Measurements from ENCODE around the gene CAPN15. TPM values are rescaled to one million over a fixed set of nuclear protein-coding genes. Genes with fewer than 3 reads are reported as not detected.
"Not testable (repeated sequence)": the region's sequence is repeated elsewhere in the genome, so short reads cannot be mapped to it uniquely, and the experiment has no call there.

CAPN15 gene
- polyA plus RNA-seq, 10 donors, result 14.3 to 30.0 (median 24.0) TPM

GRCh38 chr16:505479-506245 lies 21.9 kb upstream of the CAPN15 start:
- DNase-seq, result no peak

DNA sequence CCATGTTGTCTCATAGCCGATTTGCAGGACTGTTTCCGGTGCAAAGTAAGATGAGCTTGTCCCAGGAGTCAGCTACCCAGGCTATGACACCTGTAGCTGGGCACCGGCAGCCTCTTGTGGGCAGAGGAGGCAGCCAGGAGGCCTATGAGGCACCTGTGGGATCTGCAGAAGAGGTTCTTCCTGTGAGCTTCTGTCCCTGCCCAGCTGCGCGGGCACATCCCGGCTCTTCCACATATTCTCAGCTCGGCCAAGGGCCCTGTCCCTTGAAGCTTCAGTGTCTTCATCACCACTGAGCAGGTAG lies 21.3 kb upstream of the CAPN15 start:
- no peak for DNase-seq

DNA sequence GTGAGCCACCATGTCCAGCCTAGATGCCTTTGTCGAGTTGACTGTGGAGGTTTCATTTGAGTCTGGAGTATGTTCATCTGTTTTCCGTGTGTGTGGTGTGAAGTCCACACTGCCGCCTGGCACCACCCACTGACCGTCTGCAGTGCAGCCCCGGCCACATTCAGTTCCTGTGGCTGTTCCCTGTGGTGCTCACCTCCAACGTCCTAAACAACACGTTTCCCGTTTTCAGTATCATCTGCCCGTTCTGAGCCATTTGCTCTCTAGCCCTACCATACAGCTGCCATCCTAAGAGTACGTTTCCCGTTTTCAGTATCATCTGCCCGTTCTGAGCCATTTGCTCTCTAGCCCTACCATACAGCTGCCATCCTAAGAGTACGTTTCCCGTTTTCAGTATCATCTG lies 20.0 kb upstream of the CAPN15 start:
- not testable (repeated sequence) for DNase-seq

DNA sequence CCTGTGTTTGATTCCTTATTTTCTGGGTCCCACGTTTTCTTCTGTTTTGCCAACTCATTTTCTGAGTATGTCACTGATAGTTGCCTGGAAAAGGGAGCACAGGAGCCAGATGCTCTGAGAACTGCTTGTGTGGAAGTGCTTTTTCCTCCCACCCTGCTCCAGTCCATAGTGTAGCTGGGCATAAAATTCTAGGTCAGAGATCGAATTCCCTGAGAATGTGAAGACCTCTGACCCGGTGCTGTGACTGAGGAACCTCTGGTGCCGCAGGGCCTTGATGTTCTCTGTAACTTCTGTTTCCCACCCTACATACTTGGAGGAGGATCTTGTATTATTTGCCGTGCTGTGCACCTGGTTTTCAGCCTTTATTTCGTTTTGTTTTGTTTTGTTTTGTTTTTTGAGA lies 19.5 kb upstream of the CAPN15 start:
- DNase-seq, result no peak

DNA sequence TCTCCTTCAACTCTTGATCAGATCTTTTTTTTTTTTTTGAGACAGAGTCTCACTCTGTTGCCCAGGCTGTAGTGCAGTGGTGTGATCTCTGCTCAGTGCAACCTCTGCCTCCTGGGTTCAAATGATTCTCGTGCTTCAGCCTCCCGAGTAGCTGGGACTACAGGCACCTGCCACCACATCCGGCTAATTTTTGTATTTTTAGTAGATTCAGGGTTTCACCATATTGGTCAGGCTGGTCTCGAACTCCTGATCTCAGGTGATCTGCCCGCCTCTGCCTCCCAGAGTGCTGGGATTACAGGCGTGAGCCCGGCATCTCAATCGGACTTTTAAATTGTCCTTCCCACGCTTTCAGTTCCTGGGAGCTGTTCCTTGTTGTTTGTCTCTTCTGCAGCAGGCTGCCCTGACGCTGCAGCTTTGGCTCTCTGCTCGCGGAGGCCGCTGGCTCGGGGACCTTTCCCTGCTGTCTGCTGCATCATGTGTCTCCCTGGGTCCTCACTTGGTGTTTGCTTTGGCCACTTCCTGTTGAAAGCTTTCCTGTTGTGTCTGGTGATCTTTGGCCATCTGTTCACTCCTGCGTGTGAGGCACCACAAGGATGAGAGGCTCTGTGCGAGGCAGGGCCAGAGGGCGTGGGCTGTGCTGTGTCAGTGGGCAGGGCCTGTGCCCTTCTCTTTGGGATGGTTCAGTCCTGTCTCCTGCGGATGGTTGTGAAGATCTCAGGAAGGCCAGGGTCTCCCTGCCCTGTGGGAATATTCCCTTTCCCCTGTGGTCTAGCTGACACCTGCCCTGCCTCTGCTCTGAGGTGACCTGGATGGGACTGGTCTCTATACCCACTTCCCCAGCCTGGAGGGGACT lies 18.4 kb upstream of the CAPN15 start:
- DNase-seq, result no peak

DNA sequence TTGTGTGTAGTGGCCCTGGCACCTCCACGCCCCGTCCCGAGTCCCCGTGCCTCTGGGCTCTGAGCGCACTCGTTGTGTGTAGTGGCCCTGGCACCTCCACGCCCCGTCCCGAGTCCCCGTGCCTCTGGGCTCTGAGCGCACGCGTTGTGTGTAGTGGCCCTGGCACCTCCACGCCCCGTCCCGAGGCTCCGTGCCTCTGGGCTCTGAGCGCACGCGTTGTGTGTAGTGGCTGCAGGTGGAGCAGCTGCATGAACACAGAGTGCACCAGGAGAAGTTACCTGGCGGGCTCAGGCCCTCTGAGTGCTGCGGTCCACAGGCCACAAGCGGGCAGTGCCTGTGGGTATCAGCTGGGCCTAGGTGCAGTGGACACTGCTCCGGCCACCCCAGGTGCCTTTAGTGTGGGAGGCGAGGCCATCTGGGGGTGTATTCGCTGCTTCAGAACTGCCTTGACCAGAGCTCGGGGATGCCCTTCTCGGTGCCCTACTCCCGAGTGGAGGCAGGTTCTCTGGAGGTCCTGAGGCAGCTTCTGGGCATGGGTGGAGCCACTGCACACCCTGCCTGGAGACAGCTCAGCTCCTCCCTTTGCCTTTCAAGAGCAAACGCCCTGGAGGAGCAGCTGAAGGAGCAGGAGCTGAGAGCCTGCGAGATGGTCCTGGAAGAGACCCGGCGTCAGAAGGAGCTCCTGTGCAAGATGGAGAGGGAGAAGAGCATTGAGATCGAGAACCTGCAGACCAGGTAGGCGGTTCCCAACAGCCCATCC lies 17.3 kb upstream of the CAPN15 start:
- DNase-seq, result no peak

- DNase-seq, result no peak
Observed at GRCh38 chr16:512802-513201, 14.7 kb upstream of the CAPN15 start.

DNA sequence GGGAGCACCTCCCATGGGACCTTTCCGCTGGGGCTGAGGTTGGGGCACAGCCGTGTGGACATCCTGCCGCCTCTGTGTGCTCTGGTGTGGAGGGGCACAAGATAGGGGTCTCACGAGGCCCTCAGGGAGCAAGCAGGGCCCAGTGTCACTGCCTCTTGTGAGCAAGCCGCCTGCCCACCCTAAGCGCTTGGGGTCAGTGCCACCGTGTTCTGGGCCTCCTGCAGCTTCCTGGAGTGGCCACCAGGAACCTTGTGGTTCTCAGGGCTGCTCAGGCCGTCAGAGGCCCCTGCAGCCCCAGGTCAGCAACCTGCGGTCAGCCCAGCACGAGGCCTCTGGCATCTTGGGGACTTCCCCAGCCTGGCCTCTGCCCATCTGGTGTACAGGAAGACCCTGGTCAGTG lies 13.6 kb upstream of the CAPN15 start:
- no peak for DNase-seq

DNA sequence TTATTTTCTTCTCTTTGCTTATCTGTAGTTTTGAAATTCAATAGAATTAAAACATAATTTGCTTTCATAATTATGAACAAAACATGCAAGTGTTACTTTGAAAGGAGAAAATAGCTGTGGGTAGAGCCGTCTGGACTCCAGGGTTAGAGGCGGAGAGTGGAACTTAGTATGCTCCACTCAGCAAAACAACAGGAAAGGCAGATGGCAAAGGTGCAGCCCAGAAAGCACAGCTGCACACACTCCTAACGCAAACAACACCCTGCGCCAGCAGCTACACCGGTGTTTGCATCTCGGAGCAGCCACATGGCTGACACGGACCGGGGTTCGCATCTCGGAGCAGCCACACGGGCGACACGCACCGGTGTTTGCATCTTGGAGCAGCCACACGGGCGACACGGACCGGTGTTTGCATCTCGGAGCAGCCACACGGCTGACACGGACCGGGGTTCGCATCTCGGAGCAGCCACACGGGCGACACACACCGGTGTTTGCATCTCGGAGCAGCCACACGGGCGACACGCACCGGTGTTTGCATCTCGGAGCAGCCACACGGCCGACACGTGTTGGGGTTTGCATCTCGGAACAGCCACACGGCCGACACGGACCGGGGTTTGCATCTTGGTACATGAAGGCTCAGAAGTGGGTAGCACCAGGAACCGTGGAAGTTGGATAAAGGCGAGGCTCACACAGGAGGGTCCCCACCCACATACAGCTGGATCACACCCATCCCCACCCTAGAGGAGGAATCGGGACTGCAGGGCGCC lies 12.2 kb upstream of the CAPN15 start:
- DNase-seq, result no peak

DNA sequence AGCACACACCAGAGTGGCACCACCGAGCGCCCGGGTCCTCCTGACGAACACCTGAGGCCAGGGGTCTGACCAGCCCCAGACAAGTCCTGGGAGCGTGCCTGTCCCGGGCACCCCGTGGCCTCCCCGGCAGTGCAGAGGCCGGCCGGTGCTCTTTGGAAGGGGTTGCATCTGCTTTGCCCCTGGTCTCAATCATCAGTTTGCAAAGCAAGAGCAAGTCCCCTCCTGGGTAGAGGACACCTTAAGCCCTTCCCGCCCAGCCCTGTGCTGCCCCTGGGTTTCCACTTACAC lies 11.6 kb upstream of the CAPN15 start:
- no peak for DNase-seq

- no peak for DNase-seq
Observed at GRCh38 chr16:516301-516700, 11.2 kb upstream of the CAPN15 start.

DNA sequence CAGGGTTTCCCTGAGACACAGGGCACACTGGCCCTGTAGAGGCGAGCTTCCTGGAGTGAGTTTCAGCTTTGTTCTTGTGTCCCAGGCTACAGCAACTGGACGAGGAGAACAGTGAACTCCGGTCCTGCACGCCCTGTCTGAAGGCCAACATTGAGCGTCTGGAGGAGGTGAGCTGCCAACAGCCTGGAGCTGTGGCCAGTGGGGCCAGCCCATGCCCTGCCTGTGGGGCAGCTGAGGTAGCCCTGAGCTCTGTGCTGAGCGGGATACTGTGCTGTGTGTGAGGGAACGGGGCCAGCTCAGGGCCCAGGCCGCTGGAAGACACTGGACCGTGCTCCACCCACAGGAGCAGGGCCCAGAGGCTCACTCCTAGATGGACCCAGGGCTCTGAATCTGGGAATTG lies 8.7 kb upstream of the CAPN15 start:
- DNase-seq, result no peak

DNA sequence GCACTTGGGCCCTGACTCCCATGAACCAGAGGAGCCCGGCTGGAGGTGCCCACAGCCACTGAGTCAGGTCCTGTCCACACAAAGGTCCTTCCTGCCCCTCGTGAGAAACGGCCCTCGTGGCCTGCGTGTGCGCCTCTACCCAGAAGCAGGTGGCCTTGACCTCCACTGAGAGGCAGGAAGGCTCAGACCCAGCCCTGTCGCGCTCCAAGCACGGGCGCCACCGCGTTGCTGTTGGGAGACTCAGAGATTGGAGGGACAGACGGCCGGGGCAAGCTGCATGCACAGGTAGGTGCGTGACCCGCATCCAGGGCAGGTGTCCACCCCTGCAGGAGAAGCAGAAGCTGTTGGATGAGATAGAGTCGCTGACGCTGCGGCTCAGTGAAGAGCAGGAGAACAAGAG lies 8.1 kb upstream of the CAPN15 start:
- no peak for DNase-seq

GRCh38 chr16:519841-520687 lies 7.4 kb upstream of the CAPN15 start:
- no peak for DNase-seq

GRCh38 chr16:520847-521246 lies 6.7 kb upstream of the CAPN15 start:
- no peak for DNase-seq

- DNase-seq, result no peak
Observed at GRCh38 chr16:521381-522210, 5.9 kb upstream of the CAPN15 start.

GRCh38 chr16:522320-523096 lies 5.0 kb upstream of the CAPN15 start:
- DNase-seq, result no peak

- DNase-seq, result no peak
Observed at GRCh38 chr16:523097-523741, 4.3 kb upstream of the CAPN15 start.
